Activated CD4-positive, alpha-beta T cell treated with anti-CD3 and anti-CD28 coated beads, Interleukin-2, amount 10 ng/mL, durations not matched to agents 7 days and 5 days (primary cell): ENCODE measurements around the gene GCK. TPM values are rescaled to one million over a fixed set of nuclear protein-coding genes. Genes with fewer than 3 reads are reported as not detected.

Source experiments
- CTCF ChIA-PET: fragments of 350-600 bp; sonication (Branson Sonifier 250); formaldehyde crosslinking; loops from one replicate; lab custom pipeline; 2021; ENCODE audit warnings: antibody characterized with exemption; lab: Charles Lee
- POLR2A ChIA-PET: fragments of 350-600 bp; sonication (Branson Sonifier 250); formaldehyde crosslinking; loops from one replicate; lab custom pipeline; 2021; ENCODE audit warnings: antibody characterized with exemption; lab: Charles Lee
- DNase-seq: peaks from one replicate; pipeline ENCODE4 v3.0.0-alpha.2; 2020
- H3K27ac Mint-ChIP-seq: one replicate; pipeline ENCODE4 v1.8.0; 2021; ENCODE audit warnings: mild to moderate bottlenecking, moderate library complexity, mixed read lengths
- H3K27me3 Mint-ChIP-seq: one replicate; pipeline ENCODE4 v1.8.0; 2021; ENCODE audit warnings: mixed read lengths
- H3K36me3 Mint-ChIP-seq: one replicate; pipeline ENCODE4 v1.8.0; 2021; ENCODE audit warnings: low read depth, mixed read lengths
- H3K4me1 Mint-ChIP-seq: one replicate; pipeline ENCODE4 v1.8.0; 2021; ENCODE audit warnings: mixed read lengths
- H3K4me3 Mint-ChIP-seq: one replicate; pipeline ENCODE4 v1.8.0; 2021; ENCODE audit warnings: mild to moderate bottlenecking, moderate library complexity, mixed read lengths
- H3K9me3 Mint-ChIP-seq: one replicate; pipeline ENCODE4 v1.8.0; 2021; ENCODE audit warnings: mixed read lengths
- total RNA-seq, 2 experiments: library from RNA; stranded (reverse); gene quantifications; one replicate each; pipeline ENCODE4 v1.2.3, GENCODE V29; 2021

GCK gene
- total RNA-seq, 2 experiments from 2014 or later: not detected

- Mint-ChIP-seq H3K27me3 (peaks cover 5% of the 10 kb centered on the region), H3K4me3 (no peak overlapping the region), H3K36me3 (no peaks in the 10 kb centered on the region), H3K27ac (no peak overlapping the region), H3K4me1 (no peaks in the 10 kb centered on the region), H3K9me3 (no peaks in the 10 kb centered on the region)
- CTCF ChIA-PET: interaction anchor here (1.2 kb wide), 1 partner anchor 8 kb away, joined by 3 read pairs; no protein-coding TSS in a partner anchor
- POLR2A ChIA-PET: no interaction called here
- no peak for DNase-seq
Observed at GRCh38 chr7:44162179-44162578, 27.1 kb downstream of the GCK start.

DNA sequence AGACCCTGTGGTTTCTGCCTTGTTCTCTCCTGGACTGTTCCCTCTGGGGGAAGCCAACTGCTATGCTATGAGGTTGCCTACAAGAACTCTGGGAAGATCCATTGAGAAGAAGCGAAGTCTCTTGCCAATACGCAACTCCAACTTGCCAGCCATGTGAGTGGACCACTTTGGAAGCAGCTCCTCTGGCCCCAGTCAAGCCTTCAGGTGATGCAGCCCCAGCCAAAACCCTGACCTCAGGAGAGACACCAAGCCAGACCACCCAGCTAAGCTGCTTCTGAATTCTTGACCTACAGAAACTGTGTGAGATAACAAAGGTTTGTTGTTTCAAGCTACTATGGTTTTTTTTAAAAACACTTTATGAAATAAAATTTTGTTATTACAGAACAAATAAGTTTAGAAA lies 27.9 kb downstream of the GCK start:
- H3K27ac Mint-ChIP-seq: no peak overlapping the region
- ChIA-PET CTCF (interaction anchor here (1.0 kb wide), 1 partner anchor 10 kb away, joined by 4 read pairs; no protein-coding TSS in a partner anchor), POLR2A (no interaction called here)
- H3K9me3 Mint-ChIP-seq: no peaks in the 10 kb centered on the region
- H3K4me1 Mint-ChIP-seq: no peaks in the 10 kb centered on the region
- H3K36me3 Mint-ChIP-seq: no peaks in the 10 kb centered on the region
- peaks cover 5% of the 10 kb centered on the region for H3K27me3 Mint-ChIP-seq
- no peak overlapping the region for H3K4me3 Mint-ChIP-seq
- no peak for DNase-seq

DNA sequence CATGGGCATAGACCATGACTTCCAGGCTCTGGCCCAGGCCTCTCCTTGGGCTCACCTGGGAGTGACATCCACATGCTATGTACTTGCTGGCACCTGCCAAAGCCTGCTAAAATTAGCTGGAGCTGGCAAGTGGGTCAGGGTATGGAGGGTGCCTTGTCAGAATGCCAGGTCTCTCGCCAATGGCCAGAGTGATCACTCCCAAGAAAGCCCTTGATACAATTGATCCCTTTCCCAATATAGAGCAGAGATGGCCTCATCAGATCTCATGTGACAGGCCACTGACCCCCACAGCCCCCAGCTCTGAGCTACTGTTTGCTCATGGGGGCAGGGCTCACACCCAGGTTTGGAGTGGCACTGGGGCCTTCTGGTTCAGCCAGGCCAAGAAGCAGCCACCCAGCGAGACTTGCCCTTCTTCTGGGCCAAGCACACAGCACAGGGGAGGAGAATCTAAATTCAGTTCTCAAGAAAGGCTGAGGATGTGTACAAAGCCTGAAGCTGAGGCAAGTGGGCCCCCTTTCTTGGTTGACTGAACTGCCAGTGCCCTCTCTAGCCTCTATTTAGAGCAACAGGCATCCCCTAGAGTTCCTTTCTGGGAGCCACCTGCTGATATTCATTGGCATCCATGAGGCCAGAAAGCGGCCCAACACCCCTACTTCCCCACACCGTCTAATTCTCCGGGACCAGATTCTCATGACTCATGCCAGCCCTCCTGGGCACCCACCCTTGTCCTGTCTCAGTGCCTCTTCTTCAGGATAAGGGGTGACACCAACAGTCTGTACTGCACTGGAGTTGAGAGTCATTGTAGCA lies 29.2 kb downstream of the GCK start:
- Mint-ChIP-seq H3K4me3 (no peak overlapping the region), H3K27me3 (peaks cover 5% of the 10 kb centered on the region), H3K27ac (no peak overlapping the region), H3K9me3 (no peaks in the 10 kb centered on the region), H3K4me1 (no peaks in the 10 kb centered on the region), H3K36me3 (no peaks in the 10 kb centered on the region)
- ChIA-PET POLR2A (no interaction called here), CTCF (interaction anchor here (0.7 kb wide), 1 partner anchor 1064 kb away, joined by 3 read pairs; no protein-coding TSS in a partner anchor)
- no peak for DNase-seq

- H3K4me1 Mint-ChIP-seq: no peaks in the 10 kb centered on the region
- H3K4me3 Mint-ChIP-seq: no peak overlapping the region
- no peak for DNase-seq
- POLR2A ChIA-PET: no interaction called here
- no peaks in the 10 kb centered on the region for H3K9me3 Mint-ChIP-seq
- no peaks in the 10 kb centered on the region for H3K27me3 Mint-ChIP-seq
- no peak overlapping the region for H3K27ac Mint-ChIP-seq
- CTCF ChIA-PET: interaction anchor here (1.9 kb wide), 1 partner anchor 12 kb away, joined by 6 read pairs; no protein-coding TSS in a partner anchor
- no peaks in the 10 kb centered on the region for H3K36me3 Mint-ChIP-seq
Observed at GRCh38 chr7:44158873-44159631, 30.2 kb downstream of the GCK start.

DNA sequence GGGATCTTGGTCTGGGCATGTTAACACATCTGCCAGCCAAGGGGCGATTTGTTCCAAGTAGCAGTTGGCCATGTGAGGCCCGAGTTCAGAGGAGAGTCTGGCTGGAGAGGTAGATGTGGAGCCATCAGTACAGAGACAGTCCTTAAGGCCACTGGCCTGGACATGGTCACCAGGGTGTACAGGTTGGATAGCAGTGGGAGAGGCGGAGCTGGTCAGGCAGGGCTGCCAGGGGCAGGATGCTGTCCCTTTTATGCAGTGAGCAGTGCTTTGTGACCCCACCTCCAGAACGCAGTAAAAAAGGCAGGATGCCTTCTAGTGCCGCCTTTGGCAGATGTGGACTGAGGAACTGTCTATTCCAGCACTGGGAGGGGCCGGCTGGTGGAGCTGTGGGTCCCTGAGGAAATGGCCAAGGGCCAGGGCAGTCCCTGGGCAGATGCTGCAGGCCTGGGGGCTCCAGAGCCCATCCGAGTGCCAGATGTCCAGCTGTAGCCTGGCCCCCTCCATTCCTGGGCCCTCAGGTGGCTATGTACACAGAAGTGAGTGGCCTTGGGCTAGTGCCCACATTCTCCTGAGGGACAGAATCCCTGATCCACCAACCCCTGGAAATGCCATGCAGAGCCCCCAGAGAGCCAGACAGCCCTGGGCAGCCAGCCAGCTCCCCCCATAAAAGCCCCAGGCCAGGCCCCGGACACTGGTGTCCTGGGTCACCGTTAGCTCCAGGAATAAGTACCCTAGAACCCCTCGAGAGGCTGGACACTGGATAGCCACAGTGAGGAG lies 31.0 kb downstream of the GCK start:
- Mint-ChIP-seq H3K27me3 (no peaks in the 10 kb centered on the region), H3K4me3 (no peak overlapping the region), H3K27ac (no peak overlapping the region), H3K4me1 (no peaks in the 10 kb centered on the region), H3K9me3 (no peaks in the 10 kb centered on the region), H3K36me3 (no peaks in the 10 kb centered on the region)
- POLR2A ChIA-PET: no interaction called here
- DNase-seq: no peak
- CTCF ChIA-PET: interaction anchor here (1.9 kb wide), 1 partner anchor 11 kb away, joined by 6 read pairs; no protein-coding TSS in a partner anchor

DNA sequence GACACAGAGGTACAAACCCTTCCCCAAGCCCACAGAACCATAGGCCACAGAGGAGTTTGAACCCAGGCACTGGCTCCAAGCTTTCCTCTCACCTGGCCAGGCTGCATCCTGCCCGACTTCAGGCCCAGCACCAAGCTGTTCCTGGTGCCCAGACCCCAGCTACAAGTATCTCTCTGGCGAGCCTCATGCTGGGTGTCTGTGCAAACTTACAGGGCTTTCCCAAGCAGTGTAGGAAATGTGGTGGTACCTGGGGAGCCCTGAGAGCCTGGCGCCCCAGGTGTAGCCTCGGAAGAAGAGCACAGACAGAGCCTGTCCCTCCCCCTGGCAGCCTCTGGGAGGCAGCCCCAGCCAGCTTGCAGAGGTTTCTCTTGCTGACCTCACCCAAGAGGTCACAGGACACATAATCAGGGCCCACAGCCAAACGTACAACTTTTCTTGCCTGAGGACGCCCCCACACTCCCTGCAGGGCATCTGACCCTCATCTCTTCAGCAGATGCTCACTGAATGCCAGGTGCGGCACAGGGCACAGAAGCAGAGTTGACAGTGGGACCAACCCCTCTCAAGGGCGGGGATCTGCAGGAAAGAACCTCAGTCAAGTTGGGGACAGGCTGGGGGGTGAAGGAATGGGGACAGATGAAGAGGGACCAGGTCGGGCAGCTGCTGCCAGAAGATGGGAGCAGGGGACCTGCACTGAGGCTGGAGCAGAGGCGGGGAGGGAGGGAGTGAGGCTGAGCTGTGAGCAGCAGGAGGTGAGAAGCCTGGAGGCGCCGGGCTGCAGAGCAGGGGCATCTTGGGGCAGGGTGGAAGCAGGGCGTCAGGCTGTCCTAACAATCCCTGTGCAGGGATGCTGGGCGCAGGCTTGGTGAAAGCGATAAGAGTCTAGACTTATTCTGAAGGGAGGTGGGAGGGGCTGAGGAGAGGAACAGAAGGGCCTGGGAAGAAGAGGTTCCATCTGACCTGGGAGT lies 31.8 kb downstream of the GCK start:
- no peaks in the 10 kb centered on the region for H3K4me1 Mint-ChIP-seq
- no peaks in the 10 kb centered on the region for H3K27me3 Mint-ChIP-seq
- H3K4me3 Mint-ChIP-seq: no peak overlapping the region
- H3K36me3 Mint-ChIP-seq: no peaks in the 10 kb centered on the region
- CTCF ChIA-PET: interaction anchor here (1.9 kb wide), 1 partner anchor 10 kb away, joined by 6 read pairs; no protein-coding TSS in a partner anchor
- H3K27ac Mint-ChIP-seq: no peak overlapping the region
- DNase-seq: no peak
- no peaks in the 10 kb centered on the region for H3K9me3 Mint-ChIP-seq
- POLR2A ChIA-PET: no interaction called here

DNA sequence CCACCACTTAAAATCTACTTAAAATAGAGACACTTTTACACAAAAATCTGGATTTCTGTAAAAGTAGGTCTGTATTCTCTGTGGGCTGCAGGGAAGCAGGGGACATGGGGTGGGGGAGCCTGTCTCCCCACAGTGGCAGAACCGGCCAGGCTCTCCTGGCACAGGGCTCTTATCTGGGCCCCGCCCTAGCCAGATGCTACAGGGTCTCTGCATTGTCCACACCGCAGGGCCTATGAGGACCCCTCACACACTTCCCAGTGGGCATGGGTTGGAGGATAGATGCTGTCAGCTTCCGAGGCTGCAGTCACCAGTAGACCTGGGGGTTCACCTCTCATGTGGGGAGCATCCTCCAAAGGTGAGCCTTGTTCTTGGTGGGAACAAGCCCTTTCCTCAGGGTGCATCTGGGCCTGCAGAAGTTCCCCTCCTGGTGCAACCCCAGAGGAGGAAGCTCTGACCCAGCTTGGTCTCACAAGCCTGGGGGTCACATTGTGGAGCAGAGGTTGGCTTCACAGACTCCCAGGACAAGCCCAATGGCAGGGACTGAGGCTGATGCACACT lies 32.7 kb downstream of the GCK start:
- no peak overlapping the region for H3K27ac Mint-ChIP-seq
- H3K27me3 Mint-ChIP-seq: no peaks in the 10 kb centered on the region
- no peaks in the 10 kb centered on the region for H3K9me3 Mint-ChIP-seq
- H3K4me3 Mint-ChIP-seq: no peak overlapping the region
- POLR2A ChIA-PET: no interaction called here
- CTCF ChIA-PET: interaction anchor here (1.9 kb wide), 1 partner anchor 10 kb away, joined by 6 read pairs; no protein-coding TSS in a partner anchor
- no peak for DNase-seq
- no peaks in the 10 kb centered on the region for H3K4me1 Mint-ChIP-seq
- no peaks in the 10 kb centered on the region for H3K36me3 Mint-ChIP-seq

DNA sequence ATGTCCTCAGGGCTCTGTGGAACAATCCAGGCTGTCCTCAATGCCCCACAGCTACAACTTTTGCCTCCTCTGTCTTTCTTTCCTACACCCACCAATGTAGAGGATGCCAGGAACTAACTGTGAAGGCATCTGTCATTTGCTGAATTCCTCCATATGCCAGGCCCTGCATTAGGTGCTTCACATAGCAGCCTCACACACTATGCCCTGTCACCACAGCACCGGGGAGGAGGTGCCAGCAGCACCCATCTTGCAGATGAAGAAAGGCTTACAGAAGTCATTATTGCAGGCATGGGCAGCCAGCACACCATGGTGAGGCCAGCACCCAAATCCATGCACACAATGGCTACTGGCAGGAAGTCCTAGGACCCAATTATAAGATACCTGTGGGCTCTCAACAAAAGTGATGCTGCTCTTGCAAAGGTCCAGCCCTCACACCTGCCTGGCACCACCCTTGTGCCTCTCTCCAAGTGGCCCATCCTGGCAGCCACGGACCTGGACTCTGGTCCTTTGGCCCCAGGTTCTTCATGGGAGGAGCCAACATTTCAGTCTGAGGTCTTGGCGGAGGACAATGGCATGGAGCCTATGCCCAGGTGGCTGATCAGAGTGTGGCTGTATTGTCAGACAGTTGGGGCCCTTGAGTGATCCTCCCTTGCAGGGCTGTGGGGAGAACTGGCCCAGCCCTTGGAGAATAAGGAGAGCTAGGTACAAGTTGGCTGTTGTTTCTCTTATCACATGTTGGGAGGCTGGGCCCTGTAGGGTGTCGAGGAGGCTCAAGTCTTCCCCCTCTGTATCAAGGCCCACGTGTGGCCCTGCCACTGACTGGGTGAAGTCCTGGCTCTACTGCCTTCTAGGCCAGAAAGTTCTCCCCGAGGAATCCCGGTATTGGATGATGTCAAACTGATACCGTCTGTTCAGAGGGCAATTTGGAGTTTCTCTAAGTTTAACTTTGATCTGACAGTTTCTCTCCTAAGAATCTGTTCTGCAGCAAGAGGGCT lies 33.8 kb downstream of the GCK start:
- Mint-ChIP-seq H3K9me3 (no peaks in the 10 kb centered on the region), H3K27ac (no peak overlapping the region), H3K27me3 (no peaks in the 10 kb centered on the region), H3K36me3 (no peaks in the 10 kb centered on the region), H3K4me3 (no peak overlapping the region), H3K4me1 (no peaks in the 10 kb centered on the region)
- DNase-seq: no peak
- POLR2A ChIA-PET: no interaction called here
- CTCF ChIA-PET: no interaction called here

GRCh38 chr7:44154703-44155102 lies 34.5 kb downstream of the GCK start:
- H3K27me3 Mint-ChIP-seq: no peaks in the 10 kb centered on the region
- no peak overlapping the region for H3K4me3 Mint-ChIP-seq
- DNase-seq: no peak
- no peaks in the 10 kb centered on the region for H3K36me3 Mint-ChIP-seq
- ChIA-PET CTCF (interaction anchor here (1.2 kb wide), 1 partner anchor 8 kb away, joined by 3 read pairs; no protein-coding TSS in a partner anchor), POLR2A (no interaction called here)
- no peak overlapping the region for H3K27ac Mint-ChIP-seq
- no peaks in the 10 kb centered on the region for H3K4me1 Mint-ChIP-seq
- H3K9me3 Mint-ChIP-seq: no peaks in the 10 kb centered on the region

DNA sequence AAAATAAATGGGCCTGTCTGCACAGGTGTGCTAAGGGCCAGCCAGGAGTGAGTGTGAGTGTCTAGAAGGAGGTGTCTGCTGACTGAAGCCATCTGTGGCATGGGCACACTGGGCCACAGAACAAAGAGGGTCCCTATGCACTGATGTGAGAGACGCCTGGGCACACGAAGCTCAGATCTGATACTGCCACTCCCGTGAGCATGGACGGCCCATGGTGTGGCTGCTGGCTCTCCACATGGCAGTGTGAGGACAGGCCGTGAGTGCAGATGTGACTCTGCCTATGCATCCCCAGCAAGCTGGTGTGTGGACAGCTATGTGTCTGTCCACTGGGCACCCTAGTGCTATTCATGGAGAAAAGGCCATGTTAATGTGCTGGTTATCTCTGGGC lies 35.3 kb downstream of the GCK start:
- Mint-ChIP-seq H3K36me3 (no peaks in the 10 kb centered on the region), H3K4me3 (no peak overlapping the region), H3K27ac (no peak overlapping the region), H3K4me1 (no peaks in the 10 kb centered on the region), H3K9me3 (no peaks in the 10 kb centered on the region), H3K27me3 (no peaks in the 10 kb centered on the region)
- POLR2A ChIA-PET: no interaction called here
- no peak for DNase-seq
- CTCF ChIA-PET: interaction anchor here (1.0 to 1.5 kb wide), 4 partner anchors 9 to 22 kb away, joined by 3 to 4 read pairs (median 3); no protein-coding TSS in a partner anchor
